NK-92 treated with Interleukin-12 subunit alpha and Interleukin-12 subunit beta, amount 100 ng/mL, for 24 hours (cell line): ENCODE data around the gene G6PC1.
"Not testable (repeated sequence)": the region's sequence is repeated elsewhere in the genome, so short reads cannot be mapped to it uniquely, and the experiment has no call there.

Experiments used
- DNase-seq: peaks from one replicate; lab custom pipeline; 2025; lab: John Stamatoyannopoulos, UW

G6PC1 gene

DNA sequence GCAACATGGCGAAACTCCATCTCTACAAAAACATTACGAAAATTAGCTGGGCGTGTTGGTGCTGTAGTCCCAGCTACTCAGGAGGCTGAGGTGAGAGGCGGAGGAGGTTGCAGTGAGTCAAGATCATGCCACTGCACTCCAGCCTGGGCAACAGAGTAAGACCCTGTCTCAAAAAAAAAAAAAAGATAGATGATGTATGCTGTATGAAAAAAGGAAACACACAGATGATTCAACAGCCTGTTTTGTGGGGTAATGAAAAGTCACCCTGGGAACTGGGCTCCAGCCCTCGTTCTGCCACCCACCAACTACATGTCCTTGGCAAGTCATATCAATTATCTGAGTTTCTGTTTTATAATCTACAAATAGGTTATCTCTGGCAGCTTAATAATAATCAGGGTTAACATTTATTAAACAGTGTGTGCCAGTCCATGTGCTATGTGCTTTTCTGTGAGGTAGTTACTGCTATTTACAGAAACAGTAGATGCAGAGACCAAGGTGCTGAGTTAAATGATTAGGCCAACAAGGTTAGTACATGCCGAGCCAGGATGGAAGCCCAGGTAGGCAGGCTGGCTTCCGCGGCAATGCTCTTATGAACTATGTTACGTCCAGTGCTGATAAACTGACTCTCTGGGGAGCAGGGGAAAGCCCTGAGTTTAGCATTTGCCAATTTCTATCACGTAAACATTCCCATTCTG lies 1.1 kb downstream of the G6PC1 start:
- DNase-seq, result no peak

DNA sequence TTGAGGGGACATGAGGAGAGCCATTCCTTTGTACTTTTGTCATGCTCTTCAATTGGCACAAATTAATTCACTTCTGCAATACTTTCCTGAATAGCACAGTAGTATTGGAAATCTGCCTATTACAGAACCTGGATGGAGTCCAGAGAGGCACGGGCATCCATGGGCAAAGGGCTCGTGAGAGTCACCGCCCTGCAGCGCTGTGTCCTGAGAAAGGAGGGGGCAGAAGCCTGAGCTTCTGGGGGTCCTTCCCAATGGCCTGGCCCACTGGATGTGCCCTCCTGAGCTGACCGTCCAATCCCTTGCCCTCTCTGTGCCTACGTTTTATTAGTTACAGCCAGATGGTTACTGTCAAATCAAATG lies 3.5 kb downstream of the G6PC1 start:
- no peak for DNase-seq

DNA sequence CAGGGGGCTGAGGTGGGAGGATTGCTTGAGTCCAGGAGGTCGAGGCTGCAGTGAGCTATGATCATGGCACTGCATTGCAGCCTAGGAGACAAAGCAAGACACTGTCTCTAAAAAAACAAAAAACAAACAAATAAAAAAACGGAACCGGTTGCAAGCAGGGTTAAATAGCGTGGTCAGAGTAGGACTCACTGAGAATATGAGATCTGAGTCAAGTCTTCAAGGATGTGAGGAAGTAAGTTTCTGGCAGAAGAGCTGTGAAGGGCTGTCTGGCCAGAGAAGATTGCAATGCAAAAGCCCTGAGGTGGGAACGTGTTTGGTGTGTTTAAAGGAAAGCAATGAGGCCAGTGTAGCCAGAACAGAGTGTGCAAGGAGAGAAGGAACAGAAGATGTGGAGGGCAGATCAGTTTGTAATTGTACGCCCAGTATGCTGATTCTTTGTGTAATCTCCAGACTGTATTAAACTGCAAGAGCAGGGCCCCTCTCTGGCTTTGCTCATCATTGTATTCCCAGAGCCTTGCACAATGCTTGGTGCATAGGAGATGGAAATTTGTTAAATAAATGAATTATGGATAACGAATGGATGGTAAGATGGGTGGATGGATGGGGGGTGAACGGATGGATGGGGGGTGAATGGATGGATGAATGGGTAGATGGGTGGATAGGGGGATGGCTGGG lies 6.3 kb downstream of the G6PC1 start:
- no peak for DNase-seq

DNA sequence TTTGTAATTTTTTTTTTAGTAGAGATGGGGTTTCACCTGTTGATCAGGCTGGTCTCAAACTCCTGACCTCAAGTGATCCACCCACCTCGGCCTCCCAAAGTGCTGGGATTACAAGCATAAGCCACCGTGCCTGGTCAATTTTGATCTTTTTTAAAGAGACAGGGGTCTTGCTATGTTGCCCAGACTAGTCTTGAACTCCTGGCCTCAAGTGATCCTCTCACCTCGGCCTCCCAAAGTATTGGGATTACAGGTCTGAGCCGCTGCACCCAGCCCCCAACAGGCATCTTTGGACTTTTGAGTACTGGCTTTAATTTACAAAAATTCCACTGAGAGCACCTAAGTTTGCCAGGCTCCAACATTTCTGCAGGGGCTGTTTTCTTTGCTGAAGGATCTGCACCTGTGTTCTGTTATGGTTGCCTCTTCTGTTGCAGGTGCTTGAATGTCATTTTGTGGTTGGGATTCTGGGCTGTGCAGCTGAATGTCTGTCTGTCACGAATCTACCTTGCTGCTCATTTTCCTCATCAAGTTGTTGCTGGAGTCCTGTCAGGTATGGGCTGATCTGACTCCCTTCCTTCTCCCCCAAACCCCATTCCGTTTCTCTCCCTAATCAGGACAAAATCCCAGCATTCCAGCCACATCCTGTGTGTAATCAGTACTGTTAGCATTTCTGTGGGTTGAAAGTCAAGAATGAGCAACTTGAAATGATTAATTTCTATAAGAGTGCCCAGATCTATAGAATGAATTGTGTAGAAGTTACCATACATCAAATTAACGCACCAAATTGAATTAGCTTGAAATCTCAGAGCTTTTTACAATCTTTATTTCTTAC lies 8.5 kb downstream of the G6PC1 start:
- DNase-seq, result no peak

DNA sequence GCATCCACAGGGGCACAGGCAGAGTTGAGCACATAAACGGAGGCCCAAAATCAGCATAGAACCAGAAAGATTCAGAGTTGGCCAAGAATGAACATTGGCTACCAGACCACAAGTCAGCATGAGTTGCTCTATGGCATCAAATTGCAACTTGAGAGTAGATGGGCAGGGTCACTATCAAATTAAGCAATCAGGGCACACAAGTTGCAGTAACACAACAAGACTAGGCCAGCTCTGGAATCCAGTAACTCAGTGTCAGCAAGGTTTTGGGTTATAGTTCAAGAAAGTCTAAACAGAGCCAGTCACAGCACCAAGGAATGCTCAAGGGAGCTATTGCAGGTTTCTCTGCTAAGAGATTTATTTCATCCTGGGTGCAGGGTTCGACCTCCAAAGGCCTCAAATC lies 12.9 kb downstream of the G6PC1 start:
- no peak for DNase-seq

DNA sequence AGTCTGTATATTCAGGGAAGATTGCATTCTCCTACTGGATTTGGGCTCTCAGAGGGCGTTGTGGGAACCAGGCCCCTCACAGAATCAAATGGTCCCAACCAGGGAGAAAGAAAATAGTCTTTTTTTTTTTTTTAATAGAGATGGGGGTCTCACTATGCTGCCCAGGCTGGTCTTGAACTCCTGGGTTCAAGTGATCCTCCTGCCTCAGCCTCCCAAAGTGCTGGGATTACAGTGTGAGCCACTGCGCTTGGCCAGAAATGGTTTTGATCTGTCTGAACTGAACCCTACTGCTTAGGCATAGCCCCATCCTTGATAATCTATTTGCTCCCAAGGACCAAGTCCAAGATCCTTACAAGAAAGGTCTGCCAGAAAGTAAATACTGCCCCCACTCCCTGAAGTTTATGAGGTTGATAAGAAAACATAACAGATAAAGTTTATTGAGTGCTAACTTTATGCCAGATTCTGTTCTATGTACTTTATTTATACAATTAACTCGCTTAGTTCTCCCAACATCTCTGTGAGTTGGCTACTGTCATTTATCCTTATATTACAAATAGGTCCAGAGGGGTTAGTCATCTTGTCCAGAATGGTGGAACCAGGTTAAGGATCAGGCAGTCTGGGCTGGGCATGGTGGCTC lies 13.5 kb downstream of the G6PC1 start:
- no peak for DNase-seq

DNA sequence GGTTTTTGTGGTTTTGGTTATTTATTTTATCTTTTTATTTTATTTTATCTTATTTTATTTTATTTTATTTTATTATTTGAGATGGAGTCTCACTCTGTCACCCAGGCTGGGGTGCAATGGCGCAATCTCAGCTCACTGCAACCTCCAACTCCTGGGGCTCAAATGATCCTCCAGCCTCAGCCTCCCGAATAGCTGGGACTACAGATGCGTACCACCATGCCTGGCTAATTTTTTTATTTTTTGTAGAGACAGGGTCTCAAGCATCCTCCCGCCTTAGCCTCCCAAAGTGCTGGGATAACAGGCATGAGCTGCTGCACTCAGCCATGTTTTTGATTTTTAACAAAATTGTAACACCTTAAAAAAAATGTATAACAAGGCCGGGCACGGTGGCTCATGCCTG lies 14.7 kb downstream of the G6PC1 start:
- DNase-seq, result not testable (repeated sequence)

DNA sequence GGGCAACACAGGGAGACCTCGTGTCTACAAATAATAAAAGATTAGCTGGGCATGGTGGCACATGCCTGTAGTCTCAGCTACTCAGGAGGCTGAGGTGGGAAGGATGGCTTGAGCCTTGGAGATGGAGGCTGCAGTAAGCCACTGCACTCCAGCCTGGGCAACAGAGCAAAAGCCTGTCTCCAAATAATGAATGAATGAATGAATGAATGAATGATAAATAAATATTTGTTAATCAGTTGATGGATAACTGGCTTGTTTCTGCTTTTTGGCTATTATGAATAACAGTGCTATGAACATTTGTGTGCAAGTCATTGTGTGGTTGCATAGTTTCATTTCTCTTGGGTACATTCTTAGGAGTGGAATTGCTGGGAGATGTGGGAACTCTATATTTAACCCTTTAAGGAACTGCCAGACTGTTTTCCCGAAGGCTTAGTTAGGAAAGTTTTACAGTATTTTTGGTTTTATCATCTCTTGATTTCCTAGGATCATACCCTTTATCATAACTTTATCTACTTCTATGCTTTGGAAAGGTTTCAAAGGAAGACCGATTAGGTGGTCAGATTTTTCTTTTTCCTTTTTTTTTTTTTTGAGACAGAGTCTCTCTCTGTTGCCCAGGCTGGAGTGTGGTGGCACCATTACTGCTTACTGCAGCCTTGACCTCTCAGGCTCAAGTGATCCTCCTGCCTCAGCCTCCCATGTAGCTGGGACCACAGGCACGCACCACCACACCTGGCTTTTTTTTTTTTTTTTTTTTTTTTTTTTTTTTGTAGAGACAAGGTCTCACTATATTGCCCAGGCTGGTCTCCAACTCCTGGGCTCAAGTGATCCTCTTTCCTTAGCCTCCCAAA lies 16.0 kb downstream of the G6PC1 start:
- DNase-seq, result not testable (repeated sequence)

DNA sequence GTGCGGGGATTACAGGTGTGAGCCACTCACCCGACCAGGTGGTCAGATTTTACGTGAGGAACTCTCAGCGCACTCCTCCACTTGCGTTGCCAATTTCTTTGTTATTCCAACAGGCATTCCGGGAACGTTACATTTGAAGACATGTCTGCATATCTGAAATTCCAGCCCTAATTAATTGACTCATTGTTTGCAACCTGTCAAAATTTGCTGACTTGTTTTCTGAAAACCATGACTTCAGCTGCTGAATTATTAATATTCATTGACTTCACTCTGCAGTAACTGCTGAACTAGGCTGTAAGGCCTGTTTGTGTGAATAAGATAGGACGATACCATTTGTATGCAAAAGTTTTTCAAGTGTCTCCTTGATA lies 16.6 kb downstream of the G6PC1 start:
- DNase-seq, result no peak

DNA sequence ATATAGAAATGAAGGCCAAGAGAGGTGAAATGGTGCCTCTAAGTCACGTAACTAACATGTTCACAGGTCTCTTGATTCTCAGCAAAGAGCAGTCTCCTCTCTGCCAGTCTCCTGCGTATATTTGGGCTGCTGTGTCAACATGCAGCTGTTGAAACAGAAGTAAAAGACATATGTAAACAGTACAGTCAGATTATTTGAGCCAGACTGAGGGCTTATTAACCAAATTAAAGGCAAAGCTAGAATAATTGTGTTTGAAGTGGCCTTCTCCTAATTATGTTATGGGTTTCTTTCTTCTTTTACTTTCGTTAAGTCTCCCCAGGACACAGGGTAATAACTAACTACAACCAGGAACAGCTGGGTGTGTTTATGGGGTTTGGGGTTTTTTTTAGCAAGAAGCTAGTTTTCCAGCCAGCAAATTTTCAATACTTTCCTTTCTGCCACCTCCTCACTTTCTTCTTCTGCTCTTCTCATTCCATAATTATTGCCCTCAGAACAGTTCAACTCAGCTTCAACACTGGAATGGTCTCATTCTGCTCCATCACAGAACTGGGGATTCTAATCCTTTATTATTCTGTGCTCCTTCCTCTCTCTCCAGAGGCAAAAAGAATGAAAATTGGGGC lies 18.4 kb downstream of the G6PC1 start:
- DNase-seq, result no peak

DNA sequence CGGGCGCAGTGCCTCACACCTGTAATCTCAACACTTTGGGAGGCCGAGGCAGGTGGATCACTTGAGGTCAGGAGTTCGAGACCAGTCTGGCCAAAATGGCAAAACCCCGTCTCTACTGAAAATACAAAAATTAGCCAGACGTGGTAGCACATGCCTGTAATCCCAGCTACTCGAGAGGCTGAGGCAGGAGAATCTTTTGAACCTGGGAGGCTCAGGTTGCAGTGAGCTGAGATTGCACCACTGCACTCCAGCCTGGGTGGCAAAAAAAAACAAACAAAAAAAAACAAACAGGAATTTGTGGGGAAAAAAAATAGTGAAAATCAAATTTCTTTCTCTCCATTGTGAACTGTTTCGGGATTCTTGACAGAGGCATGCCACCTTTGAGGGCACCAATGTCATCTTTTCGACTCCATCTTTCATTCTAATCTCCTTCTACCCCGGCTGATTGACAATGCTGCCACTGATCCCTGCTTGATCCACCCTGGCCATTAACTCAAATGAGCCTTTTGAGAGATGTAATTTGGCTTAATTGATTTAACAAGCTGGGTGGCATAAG lies 19.0 kb downstream of the G6PC1 start:
- not testable (repeated sequence) for DNase-seq

DNA sequence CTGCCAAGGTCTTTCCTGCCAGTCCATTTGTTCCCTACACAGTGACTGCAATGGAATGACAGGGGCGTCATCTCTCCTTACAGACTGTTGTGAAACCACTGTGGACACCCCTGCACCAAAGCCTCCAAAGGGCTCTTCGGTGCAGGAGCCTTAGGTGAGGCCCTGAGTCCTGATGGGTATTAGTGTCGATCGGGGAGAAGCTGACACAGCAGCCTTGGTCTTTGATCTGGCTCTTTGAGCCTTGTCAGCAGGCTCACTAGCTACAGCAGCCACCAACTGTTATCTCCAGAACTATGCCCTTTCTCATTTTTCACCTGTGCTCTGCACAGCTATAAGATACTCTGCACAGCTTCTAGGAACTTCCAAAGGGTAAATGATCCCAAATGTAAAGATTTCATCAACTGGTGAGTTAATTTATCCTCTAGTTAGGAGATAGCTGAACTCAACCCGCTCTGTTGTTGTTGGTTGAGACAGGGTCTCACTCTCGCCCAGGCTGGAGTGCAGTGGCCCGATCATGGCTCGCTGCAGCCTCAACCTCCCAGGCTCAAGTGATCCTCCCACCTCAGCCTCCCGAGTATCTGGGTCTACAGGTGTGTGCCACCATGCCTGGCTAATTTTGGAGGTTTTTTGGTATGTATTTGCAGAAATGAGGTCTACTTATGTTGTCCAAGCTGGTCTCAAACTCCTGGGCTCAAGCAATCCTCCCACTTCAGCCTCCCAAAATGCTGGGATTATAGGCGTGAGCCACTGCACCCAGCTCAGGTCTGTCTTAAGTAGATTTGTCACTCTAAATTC lies 19.7 kb downstream of the G6PC1 start:
- no peak for DNase-seq

DNA sequence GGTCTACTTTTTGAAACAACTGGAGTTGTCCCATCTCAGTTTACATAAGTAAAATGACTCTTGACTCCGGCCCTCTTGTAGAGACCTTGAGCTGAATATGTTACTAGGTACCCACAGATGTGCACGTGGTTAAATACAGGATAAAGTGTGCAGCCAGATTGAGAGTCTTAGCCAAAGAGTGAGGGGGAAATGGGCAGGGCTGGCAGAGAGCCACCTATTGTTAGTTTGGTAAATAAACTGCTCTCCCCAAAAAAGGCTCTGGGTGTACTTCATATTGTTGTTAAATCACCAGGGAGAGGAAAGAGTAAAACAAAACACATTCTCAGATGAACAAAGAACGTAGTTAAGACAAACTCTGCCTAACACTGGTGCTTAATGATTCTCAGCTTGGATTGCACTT lies 20.3 kb downstream of the G6PC1 start:
- no peak for DNase-seq

DNA sequence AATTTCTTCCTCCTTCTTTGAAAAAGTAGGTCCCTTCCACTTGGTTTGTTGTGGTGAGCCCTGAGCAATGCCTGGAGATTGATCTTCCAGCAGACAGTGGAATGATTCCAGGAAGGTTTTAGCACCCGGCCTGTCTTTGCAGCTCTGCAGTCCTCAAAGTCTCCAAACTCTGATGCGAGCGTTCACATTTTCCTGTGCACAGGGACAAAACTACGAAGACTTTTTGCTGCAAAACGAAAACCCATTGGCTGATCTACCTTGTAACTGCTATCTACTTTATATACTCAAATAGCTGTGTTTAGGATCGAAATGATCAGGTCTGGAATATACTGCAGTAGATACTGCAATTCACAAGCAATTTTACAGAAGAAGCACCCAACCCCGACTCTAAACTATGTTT lies 21.7 kb downstream of the G6PC1 start:
- DNase-seq, result no peak

DNA sequence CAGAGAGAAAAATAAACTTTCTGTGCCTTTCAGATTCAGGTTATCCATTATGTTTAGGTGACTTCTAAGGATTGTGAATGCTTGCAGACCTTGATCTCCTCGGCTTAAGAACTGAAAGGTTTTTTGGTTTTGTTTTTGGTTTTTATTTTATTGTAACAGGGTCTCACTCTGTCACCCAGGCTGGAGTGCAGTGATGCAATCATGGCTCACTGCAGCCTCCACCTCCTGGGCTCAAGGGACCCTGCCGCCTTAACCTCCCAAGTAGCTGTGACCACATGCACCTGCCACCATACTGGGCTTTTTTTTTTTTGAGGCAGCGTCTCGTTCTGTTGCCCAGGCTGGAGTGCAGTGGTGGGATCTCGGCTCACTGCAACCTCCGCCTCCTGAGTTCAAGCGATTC lies 22.9 kb downstream of the G6PC1 start:
- not testable (repeated sequence) for DNase-seq

DNA sequence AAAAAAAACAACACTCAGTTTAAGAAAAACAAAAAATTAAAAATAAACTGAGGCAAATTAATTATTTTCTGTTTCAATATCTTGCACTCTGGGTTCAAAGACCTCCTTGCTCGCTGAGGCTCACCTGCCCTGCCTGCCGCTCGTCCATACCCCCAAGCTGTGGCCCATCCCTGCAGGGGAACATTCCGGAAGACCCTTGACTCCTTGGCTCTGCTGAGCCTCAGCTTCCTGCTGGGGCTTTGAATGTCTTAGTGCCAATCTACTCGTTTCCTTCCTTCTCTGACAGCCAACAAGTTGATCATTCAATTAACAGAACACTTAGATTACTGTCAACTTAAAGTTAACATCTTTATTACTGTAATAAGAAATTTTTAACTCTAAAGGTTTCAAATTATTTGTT lies 24.3 kb downstream of the G6PC1 start:
- DNase-seq, result no peak

DNA sequence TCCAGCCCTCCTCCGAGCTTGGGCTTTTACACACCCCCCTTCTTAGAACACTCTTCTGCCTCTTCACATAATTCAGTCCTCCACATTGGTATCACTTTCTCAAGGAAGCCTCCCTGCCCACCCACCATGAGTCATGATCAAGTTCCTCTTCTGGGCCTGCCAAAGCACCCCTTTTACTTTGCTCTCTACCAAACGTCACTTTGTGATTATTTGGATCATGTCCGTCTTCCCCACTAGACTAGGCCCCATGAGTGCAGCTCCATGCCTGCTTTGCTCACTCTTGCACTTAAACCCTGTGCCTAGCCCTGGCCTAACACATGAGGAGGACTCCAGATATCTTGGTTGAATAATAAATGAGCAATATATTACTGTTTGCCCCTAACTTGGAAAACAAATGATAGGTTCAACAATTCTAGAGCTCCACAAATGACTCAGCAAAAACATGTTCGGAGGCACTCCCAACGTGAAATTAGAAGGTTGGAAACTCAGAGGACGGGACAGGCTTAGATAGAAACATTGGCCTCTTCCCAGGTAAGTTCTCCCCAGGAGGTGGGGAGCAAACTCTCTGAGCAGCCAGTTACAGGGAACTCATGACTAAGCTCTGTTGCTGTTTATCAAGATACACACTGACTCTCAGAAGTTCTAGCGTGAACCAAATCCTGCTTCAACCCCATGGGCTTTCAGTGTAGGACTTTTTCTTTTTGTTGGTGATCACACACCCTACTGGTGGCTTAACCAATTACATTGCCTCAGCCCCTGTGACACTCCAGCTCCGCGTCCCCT lies 28.3 kb downstream of the G6PC1 start:
- no peak for DNase-seq

DNA sequence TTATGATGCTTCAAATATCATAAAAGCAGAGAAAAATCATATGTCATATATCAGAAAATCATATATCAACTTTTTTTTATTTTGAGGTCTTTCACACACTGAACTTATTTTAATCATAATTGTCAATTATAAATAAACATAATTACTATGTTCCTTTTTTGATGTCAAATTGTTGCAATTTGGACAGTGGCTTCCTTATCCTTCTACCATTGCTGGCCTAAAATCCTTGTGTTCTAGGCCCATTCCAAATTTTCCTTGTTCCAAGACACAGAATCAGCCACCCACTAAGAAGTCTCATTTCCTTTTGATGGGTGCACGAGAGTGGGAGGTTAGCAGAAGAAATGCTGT lies 28.9 kb downstream of the G6PC1 start:
- DNase-seq, result no peak
